DND-41 (cell line): ENCODE data around the gene CLCNKB.

Experiments
- CTCF ChIP-seq: IDR thresholded peaks from 2 replicates; pipeline ENCODE4 v1.5.1; 2012; ENCODE audit warnings: borderline replicate concordance, low read length, moderate library complexity, mild to moderate bottlenecking; ENCODE audit not compliant: poor library complexity, severe bottlenecking; ENCODE audit errors: extremely low read depth
- EZH2 ChIP-seq: IDR thresholded peaks from 3 replicates; pipeline ENCODE4 v1.6.1; 2012; ENCODE audit warnings: borderline replicate concordance, low read depth, mild to moderate bottlenecking, moderate library complexity, low read length, inconsistent platforms; ENCODE audit not compliant: severe bottlenecking

GRCh38 chr1:16006552-16007485 is 36.8 kb upstream of the CLCNKB start:
- TF ChIP-seq CTCF (peak; percentile 22), EZH2 (no peak)
